Uterus (tissue), 2 donors: ENCODE data around the gene TTLL8.

Experiments
- POLR2A ChIP-seq, 2 donors: fragments of 450-650 bp; IDR thresholded peaks; one replicate each; pipeline ENCODE4 v1.6.1; 2016; ENCODE audit warnings: antibody characterized with exemption in 2 of 2, mild to moderate bottlenecking in 1 of 2, moderate library complexity in 1 of 2
- TF ChIP-seq, protein P1 (sequence below), 4 experiments: fragments of 200-600 bp in 2 of 4; fragments of 450-650 bp in 2 of 4; sonication (generic) in 2 of 4; IDR thresholded peaks; one replicate each; pipeline ENCODE4 v1.5.1; 2016 to 2019; ENCODE audit warnings: antibody characterized with exemption in 4 of 4, mild to moderate bottlenecking in 2 of 4, moderate library complexity in 1 of 4

- TF ChIP-seq, protein P1, sequence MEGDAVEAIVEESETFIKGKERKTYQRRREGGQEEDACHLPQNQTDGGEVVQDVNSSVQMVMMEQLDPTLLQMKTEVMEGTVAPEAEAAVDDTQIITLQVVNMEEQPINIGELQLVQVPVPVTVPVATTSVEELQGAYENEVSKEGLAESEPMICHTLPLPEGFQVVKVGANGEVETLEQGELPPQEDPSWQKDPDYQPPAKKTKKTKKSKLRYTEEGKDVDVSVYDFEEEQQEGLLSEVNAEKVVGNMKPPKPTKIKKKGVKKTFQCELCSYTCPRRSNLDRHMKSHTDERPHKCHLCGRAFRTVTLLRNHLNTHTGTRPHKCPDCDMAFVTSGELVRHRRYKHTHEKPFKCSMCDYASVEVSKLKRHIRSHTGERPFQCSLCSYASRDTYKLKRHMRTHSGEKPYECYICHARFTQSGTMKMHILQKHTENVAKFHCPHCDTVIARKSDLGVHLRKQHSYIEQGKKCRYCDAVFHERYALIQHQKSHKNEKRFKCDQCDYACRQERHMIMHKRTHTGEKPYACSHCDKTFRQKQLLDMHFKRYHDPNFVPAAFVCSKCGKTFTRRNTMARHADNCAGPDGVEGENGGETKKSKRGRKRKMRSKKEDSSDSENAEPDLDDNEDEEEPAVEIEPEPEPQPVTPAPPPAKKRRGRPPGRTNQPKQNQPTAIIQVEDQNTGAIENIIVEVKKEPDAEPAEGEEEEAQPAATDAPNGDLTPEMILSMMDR (IDR thresholded peaks at IDR 0.05) = no peak
- no peak for TF ChIP-seq POLR2A (IDR thresholded peaks at IDR 0.05)
Observed at GRCh38 chr22:50064453-50064852, 6.4 kb upstream of the TTLL8 start.
